ENCODE results near the gene TIE1.

- no peak for TF ChIP-seq POLR2AphosphoS5 (IDR thresholded peaks at IDR 0.05)
- peak in 1 of 6 experiments; percentile 14 for TF ChIP-seq CTCF (IDR thresholded peaks at IDR 0.05)
- no peak for TF ChIP-seq POLR2A (IDR thresholded peaks at IDR 0.05)
These were observed 16.1 kb downstream of the TIE1 start for GRCh38 chr1:43316738-43317520.

All from upper lobe of left lung (tissue), 4 donors.